H9 (cell line): ENCODE measurements around the gene CHSY3. TPM values are rescaled to one million over a fixed set of nuclear protein-coding genes. Genes with fewer than 3 reads are reported as not detected.

Experiments used
- DNase-seq: peaks from one replicate; pipeline ENCODE4 v3.0.0-alpha.2; 2017
- H2AFZ ChIP-seq: one replicate; pipeline ENCODE4 v1.6.1; 2013; ENCODE audit warnings: mild to moderate bottlenecking, low read length, control low read depth, moderate library complexity
- H2AK5ac ChIP-seq: 2 replicates; pipeline ENCODE4 v1.6.1; 2013; ENCODE audit warnings: low read length, control low read depth, mixed read lengths; ENCODE audit not compliant: insufficient read length
- H2BK120ac ChIP-seq: one replicate; pipeline ENCODE4 v1.6.1; 2013; ENCODE audit warnings: low read depth, mild to moderate bottlenecking, low read length, control low read depth, inconsistent platforms; ENCODE audit not compliant: poor library complexity, severe bottlenecking
- H2BK12ac ChIP-seq: 2 replicates; pipeline ENCODE4 v1.6.1; 2013; ENCODE audit warnings: low read length, control low read depth, mixed read lengths, low read depth; ENCODE audit not compliant: insufficient read length
- H2BK15ac ChIP-seq: 2 replicates; pipeline ENCODE4 v1.6.1; 2013; ENCODE audit warnings: low read depth, low read length, control low read depth
- H2BK20ac ChIP-seq: one replicate; pipeline ENCODE4 v1.6.1; 2013; ENCODE audit warnings: low read depth, mild to moderate bottlenecking, low read length, control low read depth, inconsistent platforms; ENCODE audit not compliant: poor library complexity, severe bottlenecking
- H2BK5ac ChIP-seq: 2 replicates; pipeline ENCODE4 v1.6.1; 2013; ENCODE audit warnings: low read length, control low read depth, mixed read lengths; ENCODE audit not compliant: insufficient read length
- H3K14ac ChIP-seq: 2 replicates; pipeline ENCODE4 v1.6.1; 2013; ENCODE audit warnings: low read length, control low read depth; ENCODE audit not compliant: insufficient read depth
- H3K18ac ChIP-seq: 2 replicates; pipeline ENCODE4 v1.6.1; 2013; ENCODE audit warnings: low read depth, mild to moderate bottlenecking, mixed read lengths, low read length, control low read depth; ENCODE audit not compliant: insufficient read length
- H3K23ac ChIP-seq: 2 replicates; pipeline ENCODE4 v1.6.1; 2013; ENCODE audit warnings: low read length, control low read depth, mixed read lengths, low read depth; ENCODE audit not compliant: insufficient read length
- H3K23me2 ChIP-seq: 2 replicates; pipeline ENCODE4 v1.6.1; 2013; ENCODE audit warnings: low read depth, mild to moderate bottlenecking, mixed read lengths, low read length, control low read depth; ENCODE audit not compliant: insufficient read length, poor library complexity, severe bottlenecking
- H3K27ac ChIP-seq: 2 replicates; pipeline ENCODE4 v1.5.1; 2013; ENCODE audit warnings: low read length, control low read depth, mixed read lengths, low read depth; ENCODE audit not compliant: insufficient read length
- H3K27me3 ChIP-seq: 2 replicates; pipeline ENCODE4 v1.6.1; 2013; ENCODE audit warnings: low read length, control low read depth, inconsistent platforms; ENCODE audit not compliant: insufficient read depth
- H3K4ac ChIP-seq: 2 replicates; pipeline ENCODE4 v1.6.1; 2013; ENCODE audit warnings: low read depth, mild to moderate bottlenecking, control low read depth, inconsistent platforms, low read length, moderate library complexity
- H3K4me1 ChIP-seq: 2 replicates; pipeline ENCODE4 v1.6.1; 2013; ENCODE audit warnings: low read length, control low read depth, inconsistent platforms; ENCODE audit not compliant: insufficient read depth
- H3K4me2 ChIP-seq: 2 replicates; pipeline ENCODE4 v1.6.1; 2013; ENCODE audit warnings: low read length, control low read depth, mixed read lengths; ENCODE audit not compliant: insufficient read length, insufficient read depth
- H3K56ac ChIP-seq: 2 replicates; pipeline ENCODE4 v1.6.1; 2013; ENCODE audit warnings: low read depth, mild to moderate bottlenecking, mixed read lengths, low read length, control low read depth; ENCODE audit not compliant: insufficient read length
- H3K79me1 ChIP-seq: 2 replicates; pipeline ENCODE4 v1.6.1; 2013; ENCODE audit warnings: low read depth, mild to moderate bottlenecking, moderate library complexity, low read length, control low read depth, inconsistent platforms; ENCODE audit not compliant: insufficient read depth, poor library complexity, severe bottlenecking
- H3K79me2 ChIP-seq: 2 replicates; pipeline ENCODE4 v1.6.1; 2013; ENCODE audit warnings: low read length, control low read depth, inconsistent platforms; ENCODE audit not compliant: insufficient read depth
- H3K9ac ChIP-seq: 2 replicates; pipeline ENCODE4 v1.6.1; 2013; ENCODE audit warnings: low read length, control low read depth, mixed read lengths; ENCODE audit not compliant: insufficient read length; ENCODE audit errors: extremely low read depth
- H3K9me3 ChIP-seq: one replicate; pipeline ENCODE4 v1.6.1; 2013; ENCODE audit warnings: low read depth, low read length, inconsistent platforms; ENCODE audit not compliant: control insufficient read depth
- H3T11ph ChIP-seq: one replicate; pipeline ENCODE4 v1.6.1; 2013; ENCODE audit warnings: mild to moderate bottlenecking, low read length, control low read depth, inconsistent platforms
- H4K20me1 ChIP-seq: one replicate; pipeline ENCODE4 v1.6.1; 2013; ENCODE audit not compliant: control insufficient read depth, insufficient read length, insufficient read depth
- H4K5ac ChIP-seq: 2 replicates; pipeline ENCODE4 v1.6.1; 2013; ENCODE audit warnings: low read depth, mild to moderate bottlenecking, mixed read lengths, low read length, control low read depth; ENCODE audit not compliant: insufficient read length
- H4K8ac ChIP-seq: replicated peaks from 2 replicates; pipeline ENCODE4 v1.6.1; 2013; ENCODE audit warnings: low read length, control low read depth, mixed read lengths, low read depth; ENCODE audit not compliant: insufficient read length
- H4K91ac ChIP-seq: 2 replicates; pipeline ENCODE4 v1.6.1; 2013; ENCODE audit warnings: low read depth, mild to moderate bottlenecking, moderate library complexity, mixed read lengths, low read length, control low read depth; ENCODE audit not compliant: insufficient read length
- H3K27ac Mint-ChIP-seq, 3 experiments: 2 replicates in 2 of 3; 3 replicates in 1 of 3; pipeline ENCODE4 v1.8.0; 2020 to 2021; ENCODE audit warnings: mixed read lengths in 3 of 3, mild to moderate bottlenecking in 1 of 3, moderate library complexity in 1 of 3
- H3K27me3 Mint-ChIP-seq: 2 replicates; pipeline ENCODE4 v1.8.0; 2021; ENCODE audit warnings: low read depth, mild to moderate bottlenecking, moderate library complexity, mixed read lengths
- H3K36me3 Mint-ChIP-seq, 3 experiments: 2 replicates in 2 of 3; 3 replicates in 1 of 3; pipeline ENCODE4 v1.8.0; 2020 to 2021; ENCODE audit warnings: low read depth in 3 of 3, mixed read lengths in 3 of 3; ENCODE audit not compliant: insufficient read depth in 1 of 3
- H3K4me1 Mint-ChIP-seq, 2 experiments: 2 replicates each; pipeline ENCODE4 v1.8.0; 2020; ENCODE audit warnings: mixed read lengths in 2 of 2
- H3K4me3 Mint-ChIP-seq, 2 experiments: 2 replicates in 1 of 2; 3 replicates in 1 of 2; pipeline ENCODE4 v1.8.0; 2020 to 2021; ENCODE audit warnings: mild to moderate bottlenecking in 2 of 2, mixed read lengths in 2 of 2, moderate library complexity in 1 of 2
- H3K9me3 Mint-ChIP-seq, 2 experiments: 2 replicates in 1 of 2; 3 replicates in 1 of 2; pipeline ENCODE4 v1.8.0; 2020; ENCODE audit warnings: mild to moderate bottlenecking in 2 of 2, mixed read lengths in 2 of 2, moderate library complexity in 1 of 2
- WGBS: extraction: QIAGEN DNeasy Blood & Tissue Kit; methylation state at CpG from one replicate; pipeline ENCODE4 v1.1.7; 2013; ENCODE audit warnings: missing lambda C conversion rate, low lambda C conversion rate, mixed read lengths; ENCODE audit not compliant: insufficient read length; ENCODE audit errors: extremely low coverage; 5-methylcytosine and 5-hydroxymethylcytosine counted together
- total RNA-seq: library from RNA; stranded (reverse); gene quantifications from 2 replicates; pipeline ENCODE4 v1.2.1, GENCODE V29; 2021
- TF ChIP-seq, protein P1 (sequence below): fragments of 200-600 bp; sonication (generic); conservative IDR thresholded peaks from 3 replicates; pipeline ENCODE4 v1.8.0; 2021; ENCODE audit warnings: antibody characterized with exemption, mild to moderate bottlenecking

The CHSY3 gene
- total RNA-seq, 1 experiment from 2014 or later = 0.37 TPM

DNA sequence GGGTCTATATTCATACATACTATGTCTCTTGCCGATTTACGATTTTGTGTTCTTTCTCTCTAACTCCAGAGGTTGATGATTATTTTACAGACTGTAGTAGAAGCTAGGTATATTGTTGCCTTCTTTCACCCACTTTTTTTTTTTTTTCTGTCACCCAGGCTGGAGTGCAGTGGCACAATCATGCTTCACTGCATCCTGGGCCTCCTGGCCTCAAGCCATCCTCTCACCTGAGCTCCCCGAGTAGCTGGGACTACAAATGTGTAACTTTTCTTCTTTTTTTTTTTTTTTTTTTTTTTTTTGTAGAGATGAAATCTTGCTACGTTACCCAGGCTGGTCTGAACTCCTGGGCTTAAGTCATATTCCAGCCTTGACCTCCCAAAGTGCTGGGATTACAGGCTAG is 96.2 kb downstream of the CHSY3 start:
- Mint-ChIP-seq H3K27ac (peak overlapping the region in 1 of 3 experiments; percentile 74; a peak in 2 of 7 replicates), H3K9me3 (no peaks in the 10 kb centered on the region), H3K27me3 (no peaks in the 10 kb centered on the region), H3K4me3 (no peak overlapping the region), H3K4me1 (peaks cover 9 to 11% of the 10 kb centered on the region in 2 experiments), H3K36me3 (no peaks in the 10 kb centered on the region)
- no peak overlapping the region for H4K91ac ChIP-seq
- H3K4me2 ChIP-seq = no peak overlapping the region
- H3K23me2 ChIP-seq = no peaks in the 10 kb centered on the region
- H3K4ac ChIP-seq = no peak overlapping the region
- H3K18ac ChIP-seq = no peak overlapping the region
- H3K14ac ChIP-seq = no peak overlapping the region
- H3K27me3 ChIP-seq = no peaks in the 10 kb centered on the region
- TF ChIP-seq, protein P1, sequence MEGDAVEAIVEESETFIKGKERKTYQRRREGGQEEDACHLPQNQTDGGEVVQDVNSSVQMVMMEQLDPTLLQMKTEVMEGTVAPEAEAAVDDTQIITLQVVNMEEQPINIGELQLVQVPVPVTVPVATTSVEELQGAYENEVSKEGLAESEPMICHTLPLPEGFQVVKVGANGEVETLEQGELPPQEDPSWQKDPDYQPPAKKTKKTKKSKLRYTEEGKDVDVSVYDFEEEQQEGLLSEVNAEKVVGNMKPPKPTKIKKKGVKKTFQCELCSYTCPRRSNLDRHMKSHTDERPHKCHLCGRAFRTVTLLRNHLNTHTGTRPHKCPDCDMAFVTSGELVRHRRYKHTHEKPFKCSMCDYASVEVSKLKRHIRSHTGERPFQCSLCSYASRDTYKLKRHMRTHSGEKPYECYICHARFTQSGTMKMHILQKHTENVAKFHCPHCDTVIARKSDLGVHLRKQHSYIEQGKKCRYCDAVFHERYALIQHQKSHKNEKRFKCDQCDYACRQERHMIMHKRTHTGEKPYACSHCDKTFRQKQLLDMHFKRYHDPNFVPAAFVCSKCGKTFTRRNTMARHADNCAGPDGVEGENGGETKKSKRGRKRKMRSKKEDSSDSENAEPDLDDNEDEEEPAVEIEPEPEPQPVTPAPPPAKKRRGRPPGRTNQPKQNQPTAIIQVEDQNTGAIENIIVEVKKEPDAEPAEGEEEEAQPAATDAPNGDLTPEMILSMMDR = no peak
- H3K23ac ChIP-seq = no peak overlapping the region
- no peak overlapping the region for H2AK5ac ChIP-seq
- H2BK12ac ChIP-seq = no peak overlapping the region
- no peak overlapping the region for H3K56ac ChIP-seq
- no peak overlapping the region for H2BK120ac ChIP-seq
- H2AFZ ChIP-seq = no peak overlapping the region
- H4K8ac ChIP-seq = no peak overlapping the region
- H3K4me1 ChIP-seq = no peaks in the 10 kb centered on the region; the same call in 1 of the 2 replicates
- H4K5ac ChIP-seq = no peak overlapping the region
- H2BK15ac ChIP-seq = no peak overlapping the region
- H4K20me1 ChIP-seq = no peaks in the 10 kb centered on the region
- no peaks in the 10 kb centered on the region for H3K79me1 ChIP-seq
- no peaks in the 10 kb centered on the region for H3K9me3 ChIP-seq
- no peak overlapping the region for H2BK20ac ChIP-seq
- H3K79me2 ChIP-seq = no peaks in the 10 kb centered on the region
- no peak overlapping the region for H3T11ph ChIP-seq
- no peak overlapping the region for H3K9ac ChIP-seq
- H3K27ac ChIP-seq = no peak overlapping the region
- no peak overlapping the region for H2BK5ac ChIP-seq
- DNase-seq = no peak
- no CpG with 5 or more reads among the region's 4 CpGs for WGBS
